Putamen (tissue), 1 donor: ENCODE measurements around the gene IL1RAP.

Experiments used
- DNase-seq: peaks from one replicate; pipeline ENCODE4 v3.0.0-alpha.2; 2016; ENCODE audit warnings: low spot score

Gene IL1RAP

GRCh38 chr3:190614226-190615059, 100.6 kb downstream of the IL1RAP start:
- DNase-seq = no peak

GRCh38 chr3:190615060-190615384, 101.1 kb downstream of the IL1RAP start:
- DNase-seq = no peak

DNA sequence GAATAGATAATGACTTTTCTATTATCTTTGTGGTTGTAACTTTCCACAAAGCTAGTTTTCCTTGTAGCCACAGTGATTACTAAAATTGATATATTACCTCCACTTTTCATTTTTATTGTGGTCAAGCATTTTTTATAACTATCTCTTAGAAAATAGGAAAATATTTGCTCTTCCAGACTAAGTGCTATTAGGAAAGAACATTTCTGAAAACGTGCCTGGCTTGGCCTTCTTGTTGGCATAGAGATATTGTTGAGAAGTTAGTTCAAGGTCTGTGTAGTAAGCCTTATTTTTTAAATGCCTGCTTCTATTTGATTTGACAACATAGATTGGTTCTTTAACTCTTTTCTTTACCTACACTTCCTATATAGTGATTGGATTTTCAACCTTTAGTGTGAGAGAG, 101.7 kb downstream of the IL1RAP start:
- no peak for DNase-seq

DNA sequence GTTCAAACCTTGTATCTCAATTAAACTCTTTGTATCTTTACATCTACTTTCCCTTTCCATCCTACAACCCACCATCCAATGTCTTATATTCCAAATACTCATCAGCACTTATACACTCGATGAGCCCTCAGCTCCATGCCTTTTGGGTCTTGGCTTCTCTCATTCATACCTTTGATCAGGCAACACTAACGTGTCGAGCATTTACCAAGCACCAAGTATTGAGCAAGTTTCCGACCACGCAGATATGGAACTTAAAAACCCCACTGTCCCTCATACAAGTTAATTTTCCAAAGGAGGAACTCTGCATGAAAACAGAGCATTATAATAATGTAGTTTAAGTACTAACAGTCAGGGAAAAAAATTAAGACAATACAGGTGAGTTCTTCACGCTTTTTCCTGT, 102.8 kb downstream of the IL1RAP start:
- DNase-seq = no peak

DNA sequence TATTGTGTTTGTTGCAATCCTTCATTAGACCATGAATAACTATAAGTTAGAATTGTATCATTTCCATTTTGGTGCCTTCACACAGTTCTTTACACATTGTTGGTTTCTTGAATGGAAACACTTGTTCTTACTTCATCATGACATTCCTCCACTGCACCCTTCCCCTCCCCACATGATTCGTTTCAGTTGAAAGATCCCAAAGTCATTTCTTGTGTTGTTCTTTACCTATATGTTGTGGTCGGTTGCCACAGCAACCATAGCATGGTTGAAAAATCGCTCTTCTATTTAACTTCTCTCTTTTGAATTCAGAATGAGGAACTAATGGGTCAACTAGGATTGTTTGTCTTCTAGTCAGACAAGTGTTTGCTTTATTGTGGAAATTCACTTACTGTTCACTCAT, 103.3 kb downstream of the IL1RAP start:
- DNase-seq = no peak

- DNase-seq = no peak
These were observed 104.6 kb downstream of the IL1RAP start for GRCh38 chr3:190618330-190619030.

DNA sequence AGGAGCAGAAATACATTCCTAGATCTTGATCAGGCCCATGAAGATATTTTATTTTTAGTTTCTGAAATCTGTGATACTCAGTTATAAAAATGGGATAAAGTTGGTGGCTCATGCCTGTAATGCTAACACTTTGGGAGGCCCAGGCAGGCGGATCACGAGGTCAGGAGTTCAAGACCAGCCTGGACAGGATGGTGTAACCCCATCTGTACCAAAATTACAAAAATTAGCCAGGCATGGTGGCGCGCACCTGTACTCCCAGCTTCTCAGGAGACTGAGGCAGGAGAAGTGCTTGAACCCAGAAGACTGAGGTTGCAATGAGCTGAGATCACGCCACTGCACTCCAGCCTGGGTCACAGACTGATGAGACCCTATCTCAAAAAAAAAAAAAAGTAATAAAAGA, 105.5 kb downstream of the IL1RAP start:
- DNase-seq = no peak

- DNase-seq = no peak
These were observed 105.9 kb downstream of the IL1RAP start for GRCh38 chr3:190619761-190620160.

DNA sequence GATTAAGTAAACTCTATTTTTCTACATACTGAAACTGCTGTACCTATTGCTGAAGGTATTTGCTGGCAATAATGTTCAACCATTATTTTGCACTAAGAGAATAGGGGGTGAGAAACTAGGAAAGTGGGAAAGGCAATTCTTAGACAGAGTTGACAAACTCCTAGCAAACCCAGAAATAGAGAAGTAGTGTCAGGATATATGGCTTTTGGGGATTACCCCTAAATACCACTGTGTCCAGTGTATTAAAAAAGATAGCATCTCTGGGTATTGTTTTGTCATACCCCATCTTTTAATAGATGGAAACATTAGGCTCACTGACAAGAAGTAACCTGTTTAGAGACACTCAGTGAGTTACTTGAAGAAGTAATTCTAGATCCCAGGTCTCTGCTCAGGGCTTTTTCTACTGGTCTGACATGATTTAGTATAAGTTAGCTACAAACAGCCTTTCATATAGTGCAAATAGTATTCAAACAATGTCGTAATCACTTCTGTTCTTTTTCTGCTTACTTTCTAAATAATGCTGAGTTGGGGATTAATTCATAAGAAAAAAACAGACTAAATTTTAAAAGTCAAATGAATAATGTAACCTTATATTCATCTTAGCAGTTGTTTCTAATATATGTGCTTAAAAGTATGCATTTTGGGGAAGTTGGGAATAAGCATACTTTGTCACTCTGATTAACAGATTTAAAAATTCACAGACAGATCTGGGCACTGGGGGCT, 107.2 kb downstream of the IL1RAP start:
- no peak for DNase-seq

GRCh38 chr3:190621927-190622326, 108.0 kb downstream of the IL1RAP start:
- DNase-seq = no peak

- no peak for DNase-seq
These were observed 110.4 kb downstream of the IL1RAP start for GRCh38 chr3:190624282-190624681.

DNA sequence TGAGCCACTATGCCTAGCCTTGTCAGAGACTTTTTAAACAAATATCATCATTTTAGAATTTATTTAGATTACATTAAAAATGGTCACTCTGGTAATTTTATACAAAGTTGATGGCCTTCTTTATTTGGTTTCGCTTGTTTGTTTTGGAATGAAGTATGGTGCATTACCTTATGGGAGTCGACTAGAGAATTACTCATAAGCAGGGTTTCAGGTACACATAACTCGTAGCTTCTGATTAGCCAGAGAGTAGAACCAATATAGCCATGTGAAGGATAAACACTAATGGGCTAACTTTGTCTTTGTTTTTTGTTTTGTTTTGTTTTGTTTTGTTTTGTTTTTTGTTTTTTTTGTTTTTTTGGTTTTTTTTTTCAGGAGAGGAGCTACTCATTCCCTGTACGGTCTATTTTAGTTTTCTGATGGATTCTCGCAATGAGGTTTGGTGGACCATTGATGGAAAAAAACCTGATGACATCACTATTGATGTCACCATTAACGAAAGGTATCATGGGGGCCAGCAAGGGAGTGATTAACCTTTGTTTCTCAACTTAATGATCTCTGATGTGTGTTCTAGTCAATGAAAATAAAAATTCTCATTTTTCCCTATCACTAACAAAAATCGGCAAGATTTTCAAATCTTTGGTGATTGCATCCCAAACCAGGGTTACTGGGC, 113.2 kb downstream of the IL1RAP start:
- no peak for DNase-seq

- DNase-seq = no peak
These were observed 115.2 kb downstream of the IL1RAP start for GRCh38 chr3:190629088-190629487.

GRCh38 chr3:190631295-190631694, 117.4 kb downstream of the IL1RAP start:
- no peak for DNase-seq

GRCh38 chr3:190641564-190641963, 127.7 kb downstream of the IL1RAP start:
- no peak for DNase-seq

- DNase-seq = no peak
These were observed 128.1 kb downstream of the IL1RAP start for GRCh38 chr3:190642016-190642415.

- no peak for DNase-seq
These were observed 130.2 kb downstream of the IL1RAP start for GRCh38 chr3:190644035-190644434.

DNA sequence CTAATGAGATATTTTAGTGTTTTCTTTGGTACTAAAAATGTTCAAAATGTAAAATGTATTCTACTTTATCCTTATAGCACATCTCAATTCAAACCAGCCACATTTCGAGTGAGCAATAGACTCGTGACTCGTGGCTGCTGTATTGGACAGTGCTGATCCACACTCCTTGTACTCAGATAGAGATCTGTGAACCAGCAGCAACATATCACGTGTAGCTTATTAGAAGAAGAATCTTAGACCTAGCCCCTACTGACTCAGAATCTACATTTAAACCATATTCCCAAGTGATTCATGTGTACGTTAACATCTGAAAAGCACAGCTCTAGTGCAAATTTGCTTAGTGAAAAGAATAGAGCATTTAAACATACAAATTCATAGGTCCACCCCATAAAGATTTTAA, 130.9 kb downstream of the IL1RAP start:
- DNase-seq = no peak

GRCh38 chr3:190645932-190646460, 132.1 kb downstream of the IL1RAP start:
- DNase-seq = no peak

GRCh38 chr3:190646996-190647395, 133.1 kb downstream of the IL1RAP start:
- DNase-seq = no peak

- DNase-seq = no peak
These were observed 142.0 kb downstream of the IL1RAP start for GRCh38 chr3:190655933-190656332.

GRCh38 chr3:190658106-190658505, 144.2 kb downstream of the IL1RAP start:
- DNase-seq = no peak
